Loucy (cell line): Measurements from ENCODE around the gene IDI2.

ENCODE experiments used
- H2AFZ ChIP-seq: fragments of 200-600 bp; sonication (generic); 2 replicates; pipeline ENCODE4 v1.6.0; 2016; ENCODE audit warnings: antibody characterized with exemption, mild to moderate bottlenecking, low read length, moderate library complexity
- H3F3A ChIP-seq: fragments of 200-600 bp; 2 replicates; pipeline ENCODE4 v1.6.0; 2016; ENCODE audit warnings: antibody characterized with exemption, low read depth, mild to moderate bottlenecking
- H3K27me3 ChIP-seq: fragments of 200-600 bp; sonication (generic); 2 replicates; pipeline ENCODE4 v1.6.1; 2014; ENCODE audit warnings: low read length, mild to moderate bottlenecking; ENCODE audit not compliant: insufficient read depth, poor library complexity, severe bottlenecking
- H3K36me3 ChIP-seq: fragments of 200-600 bp; sonication (generic); 2 replicates; pipeline ENCODE4 v1.6.1; 2016; ENCODE audit warnings: low read length; ENCODE audit not compliant: insufficient read depth
- H3K4me1 ChIP-seq: fragments of 200-600 bp; sonication (generic); 2 replicates; pipeline ENCODE4 v1.5.1; 2014; ENCODE audit warnings: low read length, mild to moderate bottlenecking; ENCODE audit not compliant: insufficient read depth, poor library complexity, severe bottlenecking
- H3K4me2 ChIP-seq: fragments of 200-600 bp; sonication (generic); 2 replicates; pipeline ENCODE4 v1.6.0; 2014; ENCODE audit warnings: antibody characterized with exemption, low read length, low read depth, mild to moderate bottlenecking; ENCODE audit not compliant: poor library complexity, severe bottlenecking
- H3K4me3 ChIP-seq: fragments of 200-600 bp; sonication (generic); 2 replicates; pipeline ENCODE4 v1.5.1; 2014; ENCODE audit warnings: low read length, mild to moderate bottlenecking, mixed read lengths; ENCODE audit not compliant: poor library complexity, severe bottlenecking
- H3K79me2 ChIP-seq: fragments of 200-600 bp; sonication (generic); 2 replicates; pipeline ENCODE4 v1.6.1; 2014; ENCODE audit warnings: low read length; ENCODE audit not compliant: insufficient read depth
- H3K9ac ChIP-seq: fragments of 200-600 bp; sonication (generic); 2 replicates; pipeline ENCODE4 v1.6.0; 2014; ENCODE audit warnings: mild to moderate bottlenecking, low read depth, low read length, moderate library complexity; ENCODE audit not compliant: poor library complexity, severe bottlenecking
- H3K9me2 ChIP-seq: fragments of 200-600 bp; sonication (generic); replicated peaks from 2 replicates; pipeline ENCODE4 v1.6.1; 2016; ENCODE audit warnings: low read depth, low read length, mixed read lengths
- H3K9me3 ChIP-seq: fragments of 200-600 bp; sonication (generic); 2 replicates; pipeline ENCODE4 v1.6.1; 2014; ENCODE audit warnings: mild to moderate bottlenecking, antibody characterized with exemption, low read length, low read depth; ENCODE audit not compliant: insufficient read depth
- H4K20me1 ChIP-seq: fragments of 200-600 bp; sonication (generic); 2 replicates; pipeline ENCODE4 v1.6.0; 2014; ENCODE audit warnings: antibody characterized with exemption, low read length, mild to moderate bottlenecking; ENCODE audit not compliant: insufficient read depth, poor library complexity, severe bottlenecking
- EZH2phosphoT487 ChIP-seq: fragments of 200-600 bp; IDR thresholded peaks from 2 replicates; pipeline ENCODE4 v1.6.1; 2018; ENCODE audit warnings: antibody characterized with exemption, mild to moderate bottlenecking, moderate library complexity, borderline replicate concordance
- TF ChIP-seq, protein P1 (sequence below): fragments of 200-600 bp; sonication (generic); conservative IDR thresholded peaks from 2 replicates; pipeline ENCODE4 v1.5.1; 2014; ENCODE audit warnings: mild to moderate bottlenecking, antibody characterized with exemption, low read length

The IDI2 gene

DNA sequence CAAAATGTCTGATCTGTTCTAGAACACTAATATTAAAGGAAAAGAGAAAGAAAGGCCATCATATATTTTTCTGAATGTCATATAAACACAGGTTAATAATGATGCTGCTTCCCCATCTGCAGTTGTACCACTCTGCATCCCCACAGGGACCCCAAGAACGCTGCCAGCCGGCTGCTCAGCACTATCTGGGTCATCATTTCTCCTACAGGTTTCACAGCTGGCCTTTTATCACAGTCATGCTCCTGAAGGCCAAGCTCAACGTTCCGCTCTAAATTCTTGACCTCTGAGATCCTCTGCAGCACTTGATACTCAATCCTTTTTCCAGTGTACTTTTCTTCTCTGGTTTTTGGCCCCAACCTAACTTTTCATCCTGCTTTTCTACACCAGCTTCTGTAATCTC lies 18.5 kb upstream of the IDI2 start:
- Histone ChIP-seq H3K36me3 (peaks cover 43% of the 10 kb centered on the region), H3K9ac (peak overlapping the region; percentile 75), H3K79me2 (peaks cover 89% of the 10 kb centered on the region), H3K27me3 (peaks cover 4% of the 10 kb centered on the region), H3K4me1 (peaks cover 49% of the 10 kb centered on the region), H3K4me3 (peak overlapping the region; percentile 75), H3K9me3 (no peaks in the 10 kb centered on the region), H3K4me2 (peak overlapping the region; percentile 89), H3F3A (peaks cover 27% of the 10 kb centered on the region), H3K9me2 (no peaks in the 10 kb centered on the region), H4K20me1 (peaks cover 83% of the 10 kb centered on the region), H2AFZ (no peak overlapping the region)
- no peak for TF ChIP-seq EZH2phosphoT487
- TF ChIP-seq, protein P1, sequence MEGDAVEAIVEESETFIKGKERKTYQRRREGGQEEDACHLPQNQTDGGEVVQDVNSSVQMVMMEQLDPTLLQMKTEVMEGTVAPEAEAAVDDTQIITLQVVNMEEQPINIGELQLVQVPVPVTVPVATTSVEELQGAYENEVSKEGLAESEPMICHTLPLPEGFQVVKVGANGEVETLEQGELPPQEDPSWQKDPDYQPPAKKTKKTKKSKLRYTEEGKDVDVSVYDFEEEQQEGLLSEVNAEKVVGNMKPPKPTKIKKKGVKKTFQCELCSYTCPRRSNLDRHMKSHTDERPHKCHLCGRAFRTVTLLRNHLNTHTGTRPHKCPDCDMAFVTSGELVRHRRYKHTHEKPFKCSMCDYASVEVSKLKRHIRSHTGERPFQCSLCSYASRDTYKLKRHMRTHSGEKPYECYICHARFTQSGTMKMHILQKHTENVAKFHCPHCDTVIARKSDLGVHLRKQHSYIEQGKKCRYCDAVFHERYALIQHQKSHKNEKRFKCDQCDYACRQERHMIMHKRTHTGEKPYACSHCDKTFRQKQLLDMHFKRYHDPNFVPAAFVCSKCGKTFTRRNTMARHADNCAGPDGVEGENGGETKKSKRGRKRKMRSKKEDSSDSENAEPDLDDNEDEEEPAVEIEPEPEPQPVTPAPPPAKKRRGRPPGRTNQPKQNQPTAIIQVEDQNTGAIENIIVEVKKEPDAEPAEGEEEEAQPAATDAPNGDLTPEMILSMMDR, result no peak

GRCh38 chr10:1043532-1043995 lies 17.9 kb upstream of the IDI2 start:
- no peaks in the 10 kb centered on the region for H3K9me3 ChIP-seq
- H3F3A ChIP-seq, result peaks cover 28% of the 10 kb centered on the region
- no peaks in the 10 kb centered on the region for H3K9me2 ChIP-seq
- H3K36me3 ChIP-seq, result peaks cover 46% of the 10 kb centered on the region
- peaks cover 3% of the 10 kb centered on the region for H3K27me3 ChIP-seq
- H3K9ac ChIP-seq, result peak overlapping the region; percentile 75
- peak overlapping the region; percentile 89 for H3K4me2 ChIP-seq
- H2AFZ ChIP-seq, result no peak overlapping the region
- TF ChIP-seq, protein P1, result no peak
- no peak for TF ChIP-seq EZH2phosphoT487
- H3K4me1 ChIP-seq, result peaks cover 49% of the 10 kb centered on the region
- peak overlapping the region; percentile 75 for H3K4me3 ChIP-seq
- peaks cover 88% of the 10 kb centered on the region for H3K79me2 ChIP-seq
- peaks cover 84% of the 10 kb centered on the region for H4K20me1 ChIP-seq

- Histone ChIP-seq H4K20me1 (peaks cover 72% of the 10 kb centered on the region), H2AFZ (no peak overlapping the region), H3K9me2 (no peaks in the 10 kb centered on the region), H3K4me1 (peaks cover 45% of the 10 kb centered on the region), H3K36me3 (peaks cover 64% of the 10 kb centered on the region), H3K79me2 (peaks cover 75% of the 10 kb centered on the region), H3K9ac (no peak overlapping the region), H3F3A (peaks cover 28% of the 10 kb centered on the region), H3K9me3 (no peaks in the 10 kb centered on the region), H3K27me3 (no peaks in the 10 kb centered on the region), H3K4me3 (no peak overlapping the region), H3K4me2 (peak overlapping the region; percentile 89)
- no peak for TF ChIP-seq EZH2phosphoT487
- TF ChIP-seq, protein P1, result no peak
Observed at GRCh38 chr10:1041514-1041913, 15.9 kb upstream of the IDI2 start.
